GM18873 (cell line): ENCODE results near the gene MS4A15.
A peak's percentile ranks its signal among the peaks of the same experiment; 100 is the strongest.

Experiments
- ATAC-seq: cut with Tn5 transposase; IDR thresholded peaks from one replicate; pipeline ENCODE4 v1.9.1; 2021; ENCODE audit warnings: mild to moderate bottlenecking, moderate library complexity, moderate number of reproducible peaks; ENCODE audit not compliant: unreplicated experiment, low FRiP score

Gene MS4A15

GRCh38 chr11:60774726-60775125 is 18.1 kb downstream of the MS4A15 start:
- no peak for ATAC-seq

GRCh38 chr11:60775420-60775961 is 18.8 kb downstream of the MS4A15 start:
- ATAC-seq, result peak; percentile 75

- no peak for ATAC-seq
Observed at GRCh38 chr11:60776167-60776566, 19.5 kb downstream of the MS4A15 start.

GRCh38 chr11:60777106-60777505 is 20.4 kb downstream of the MS4A15 start:
- ATAC-seq, result no peak

GRCh38 chr11:60777572-60777971 is 20.9 kb downstream of the MS4A15 start:
- no peak for ATAC-seq

GRCh38 chr11:60780065-60780464 is 23.4 kb downstream of the MS4A15 start:
- ATAC-seq, result no peak

- no peak for ATAC-seq
Observed at GRCh38 chr11:60780774-60781173, 24.1 kb downstream of the MS4A15 start.

GRCh38 chr11:60781286-60781980 is 24.8 kb downstream of the MS4A15 start:
- no peak for ATAC-seq

- no peak for ATAC-seq
Observed at GRCh38 chr11:60781981-60782316, 25.3 kb downstream of the MS4A15 start.

- no peak for ATAC-seq
Observed at GRCh38 chr11:60782393-60783140, 25.9 kb downstream of the MS4A15 start.

- no peak for ATAC-seq
Observed at GRCh38 chr11:60783141-60783484, 26.4 kb downstream of the MS4A15 start.

GRCh38 chr11:60783911-60784310 is 27.2 kb downstream of the MS4A15 start:
- ATAC-seq, result no peak

GRCh38 chr11:60785136-60785535 is 28.5 kb downstream of the MS4A15 start, which contains the start of gene MS4A10:
Gene MS4A10, plus strand, starts transcription at chr11:60785333. Its CDS starts 5,003 bp downstream, at chr11:60790336.
- ATAC-seq, result no peak

- ATAC-seq, result no peak
Observed at GRCh38 chr11:60785806-60786361, 29.2 kb downstream of the MS4A15 start.

- ATAC-seq, result no peak
Observed at GRCh38 chr11:60786811-60787567, 30.3 kb downstream of the MS4A15 start.

GRCh38 chr11:60788401-60789125 is 31.9 kb downstream of the MS4A15 start:
- no peak for ATAC-seq

GRCh38 chr11:60790726-60791125 is 34.1 kb downstream of the MS4A15 start:
- no peak for ATAC-seq

GRCh38 chr11:60791153-60791933 is 34.7 kb downstream of the MS4A15 start:
- no peak for ATAC-seq

GRCh38 chr11:60792521-60792920 is 35.9 kb downstream of the MS4A15 start:
- no peak for ATAC-seq
